Measurements from ENCODE around the gene RAE1.

DNA sequence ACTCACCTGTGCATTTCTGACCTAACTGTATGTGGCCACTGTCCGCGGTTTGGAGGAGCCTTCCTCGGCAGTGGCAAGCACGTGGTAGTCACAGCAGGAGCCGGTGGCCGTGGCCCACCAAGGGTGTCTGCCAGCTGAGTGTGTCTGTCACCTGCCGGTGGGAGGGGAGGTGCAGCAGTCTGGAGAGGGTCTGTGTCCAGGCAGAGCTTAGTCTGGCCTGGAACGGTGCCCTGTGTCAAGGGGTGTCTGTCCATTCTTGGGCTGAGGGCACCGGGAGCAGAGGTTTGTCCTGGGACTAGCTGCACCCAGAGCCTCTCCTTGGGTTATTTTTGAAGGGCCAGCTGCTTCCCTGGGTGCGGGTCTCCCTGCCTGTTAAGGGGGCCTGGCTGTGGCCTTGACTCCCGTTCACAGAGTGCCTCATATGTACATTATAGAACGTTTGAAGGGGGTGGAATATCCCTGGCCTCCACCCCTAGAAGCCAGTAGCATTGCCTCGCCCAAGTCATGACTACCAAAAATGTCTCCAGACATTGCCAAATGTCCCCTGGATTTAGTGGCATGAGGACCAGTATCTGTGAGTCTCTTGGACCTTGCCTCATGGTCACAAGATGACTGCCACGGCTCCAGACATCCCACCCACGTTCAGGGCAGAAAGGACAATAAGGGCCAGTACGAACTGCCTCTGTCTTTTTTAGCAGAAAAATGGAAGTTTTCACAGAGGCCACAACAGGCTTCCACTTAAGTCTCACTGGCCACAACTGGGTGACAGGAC, 45.3 kb downstream of the RAE1 start:
- no peak for TF ChIP-seq CTCF (IDR thresholded peaks at IDR 0.05)
- no peak for TF ChIP-seq POLR2A (IDR thresholded peaks at IDR 0.05)
